HG03565 (cell line): ENCODE measurements around the gene VNN1.
"Not testable (repeated sequence)": the region's sequence is repeated elsewhere in the genome, so short reads cannot be mapped to it uniquely, and the experiment has no call there.

ENCODE experiments used
- ATAC-seq: cut with Tn5 transposase; IDR thresholded peaks from one replicate; pipeline ENCODE4 v1.9.1; 2021; ENCODE audit warnings: mild to moderate bottlenecking, moderate library complexity; ENCODE audit not compliant: unreplicated experiment

The VNN1 gene

GRCh38 chr6:132725947-132726607, 12.2 kb upstream of the VNN1 start:
- peak; percentile 42 for ATAC-seq

GRCh38 chr6:132725471-132725870, 11.6 kb upstream of the VNN1 start:
- ATAC-seq, result no peak

GRCh38 chr6:132719736-132720448, 6.0 kb upstream of the VNN1 start:
- no peak for ATAC-seq

GRCh38 chr6:132715881-132716637, 2.2 kb upstream of the VNN1 start:
- ATAC-seq, result no peak

GRCh38 chr6:132715204-132715603, 1.3 kb upstream of the VNN1 start:
- no peak for ATAC-seq

GRCh38 chr6:132714160-132714559, 305 bp upstream of the VNN1 start:
- ATAC-seq, result no peak

- no peak for ATAC-seq
Observed at GRCh38 chr6:132712366-132712765, 1.5 kb downstream of the VNN1 start.

- no peak for ATAC-seq
Observed at GRCh38 chr6:132708771-132709170, 5.1 kb downstream of the VNN1 start.

- no peak for ATAC-seq
Observed at GRCh38 chr6:132708002-132708401, 5.9 kb downstream of the VNN1 start.

- ATAC-seq, result not testable (repeated sequence)
Observed at GRCh38 chr6:132706756-132707155, 7.1 kb downstream of the VNN1 start.

GRCh38 chr6:132703936-132704335, 9.9 kb downstream of the VNN1 start:
- ATAC-seq, result no peak

- ATAC-seq, result peak; percentile 89
Observed at GRCh38 chr6:132698608-132699007, 15.2 kb downstream of the VNN1 start.

GRCh38 chr6:132695773-132696172, 18.1 kb downstream of the VNN1 start:
- no peak for ATAC-seq

GRCh38 chr6:132693478-132693877, 20.4 kb downstream of the VNN1 start:
- ATAC-seq, result no peak

GRCh38 chr6:132690678-132691077, 23.2 kb downstream of the VNN1 start:
- no peak for ATAC-seq

GRCh38 chr6:132687306-132687705, 26.5 kb downstream of the VNN1 start:
- no peak for ATAC-seq

GRCh38 chr6:132686531-132686930, 27.3 kb downstream of the VNN1 start:
- ATAC-seq, result no peak

GRCh38 chr6:132685009-132685408, 28.8 kb downstream of the VNN1 start:
- no peak for ATAC-seq

- ATAC-seq, result no peak
Observed at GRCh38 chr6:132684272-132684671, 29.6 kb downstream of the VNN1 start.

- no peak for ATAC-seq
Observed at GRCh38 chr6:132683543-132683942, 30.3 kb downstream of the VNN1 start.

- ATAC-seq, result not testable (repeated sequence)
Observed at GRCh38 chr6:132679094-132679493, 34.8 kb downstream of the VNN1 start.

- ATAC-seq, result no peak
Observed at GRCh38 chr6:132675749-132676148, 38.1 kb downstream of the VNN1 start.
